Measurements from ENCODE around the gene LNX1.
A peak's percentile ranks its signal among the peaks of the same experiment; 100 is the strongest.

Gene LNX1

DNA sequence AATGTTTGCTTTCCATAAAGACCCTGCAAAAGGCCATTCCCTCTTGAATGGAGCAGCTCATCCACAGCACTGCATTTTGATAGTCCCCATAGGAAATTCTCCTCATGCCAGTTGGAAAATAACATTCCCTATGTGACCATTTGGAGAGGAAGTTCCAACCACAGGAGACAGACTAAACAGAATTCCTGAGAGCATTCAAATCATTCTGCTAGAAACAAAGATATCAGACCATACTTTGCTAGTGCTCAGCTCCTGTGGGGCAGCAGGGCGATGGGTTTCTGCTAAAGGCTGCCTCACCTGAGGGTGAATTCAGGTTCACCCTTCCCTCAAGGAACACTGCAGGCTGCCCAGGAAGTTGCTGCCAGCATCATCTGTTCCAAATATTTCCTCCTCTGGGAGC, 58.8 kb downstream of the LNX1 start:
- DNase-seq, result peak; percentile 87

DNA sequence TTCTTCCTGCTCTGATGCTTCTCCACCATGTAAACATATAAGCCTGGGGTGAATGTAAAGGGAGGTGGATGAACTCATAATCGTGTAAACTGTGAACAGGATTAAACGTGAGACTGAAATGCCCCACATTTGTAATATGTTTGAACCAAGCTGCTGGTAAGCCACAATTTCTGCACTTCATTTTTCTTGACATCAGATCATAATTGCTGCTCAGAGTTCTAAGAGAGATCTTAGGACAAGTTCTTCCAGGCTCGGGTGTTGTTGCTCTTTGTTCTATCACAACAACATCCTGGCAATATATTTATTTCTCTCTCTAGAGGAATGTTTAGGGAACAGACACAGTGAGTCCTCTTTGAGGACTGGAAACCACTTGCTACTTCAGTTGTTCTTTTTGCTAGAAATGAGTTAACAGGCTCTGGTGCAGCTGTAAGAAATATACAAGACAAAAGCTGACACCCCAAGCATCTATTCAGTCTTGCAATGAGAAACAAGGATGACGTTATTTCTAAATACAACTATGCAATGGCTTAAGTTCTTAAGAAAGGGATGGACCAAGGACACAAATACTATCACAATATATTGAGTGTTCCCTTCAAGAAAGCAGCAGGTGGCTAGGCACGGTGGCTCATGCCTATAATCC, 59.6 kb downstream of the LNX1 start:
- DNase-seq, result no peak

DNA sequence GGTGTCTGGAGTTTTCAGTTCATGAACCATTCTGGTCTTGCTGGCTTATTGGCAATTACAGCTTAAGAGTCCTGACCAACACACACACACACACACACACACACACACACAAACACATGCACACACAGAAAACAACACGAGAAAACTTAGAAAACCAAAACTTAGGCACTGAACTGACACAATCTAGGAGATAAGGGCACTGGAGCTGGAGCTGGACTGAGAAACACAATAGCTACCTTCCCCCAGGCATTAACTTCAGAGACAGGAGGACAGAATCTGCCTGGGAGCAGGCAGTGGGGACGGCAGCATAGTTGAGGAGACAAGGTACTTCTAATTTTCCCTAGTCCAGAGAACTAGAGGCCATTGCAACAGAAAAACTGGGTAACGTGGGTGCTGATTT, 62.3 kb downstream of the LNX1 start:
- DNase-seq, result no peak

- DNase-seq, result no peak
These were observed 63.4 kb downstream of the LNX1 start for GRCh38 chr4:53527930-53528329.

DNA sequence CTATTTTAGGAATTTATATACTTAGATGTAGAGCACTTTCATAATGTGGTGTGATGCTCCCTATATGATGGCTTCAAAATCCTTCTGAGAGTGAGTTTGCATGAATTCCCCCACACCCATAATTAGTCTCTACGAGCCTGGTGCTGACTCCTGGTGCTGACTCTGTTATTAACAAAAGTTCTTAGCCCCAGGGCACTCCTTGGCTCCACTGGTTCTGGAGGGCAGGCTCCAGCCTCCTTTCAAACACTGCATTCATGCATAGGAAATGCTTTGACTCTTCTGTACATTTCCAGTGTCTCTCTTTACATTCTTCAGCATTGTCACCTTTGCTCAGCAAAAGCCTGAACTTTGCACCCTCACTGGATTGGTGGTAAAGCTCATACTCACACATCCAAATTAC, 64.0 kb downstream of the LNX1 start:
- DNase-seq, result no peak

DNA sequence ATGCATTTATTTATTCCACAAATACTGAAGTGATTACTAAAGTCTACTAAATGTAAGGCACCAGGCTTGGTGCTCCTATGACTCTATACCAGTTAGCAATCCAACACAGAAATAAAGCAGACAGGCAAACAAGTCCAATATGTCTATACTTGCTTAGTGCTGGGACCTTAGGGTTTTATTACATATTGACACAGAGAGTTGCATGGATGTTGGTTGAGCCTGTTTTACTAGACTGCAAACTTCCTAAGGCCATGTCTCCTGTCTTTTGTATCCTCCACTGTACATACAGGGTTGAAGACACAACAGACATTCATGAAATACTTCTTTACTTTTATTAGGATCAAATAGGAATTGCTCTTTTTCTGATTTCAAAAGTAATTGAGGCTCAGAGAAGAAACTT, 69.0 kb downstream of the LNX1 start:
- DNase-seq, result no peak

DNA sequence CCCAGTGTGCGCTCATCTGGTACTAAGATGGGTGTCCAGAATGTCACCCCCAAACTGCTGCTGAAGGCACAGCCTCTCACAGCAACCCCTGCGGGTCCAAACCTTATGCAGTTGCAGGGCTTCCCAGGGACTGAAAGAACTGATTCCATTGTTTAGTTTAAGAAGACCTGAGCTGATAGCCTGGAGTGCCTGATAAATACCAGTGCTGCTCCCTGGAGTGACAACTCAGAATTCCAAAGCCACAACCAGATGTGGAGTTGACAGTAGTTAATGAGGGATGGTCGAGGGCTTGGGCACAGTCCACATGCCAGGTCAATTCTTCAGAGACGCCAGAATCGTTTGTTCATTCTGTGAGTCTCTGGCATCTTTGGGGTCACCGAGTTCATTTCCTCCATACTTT, 71.2 kb downstream of the LNX1 start:
- no peak for DNase-seq

DNA sequence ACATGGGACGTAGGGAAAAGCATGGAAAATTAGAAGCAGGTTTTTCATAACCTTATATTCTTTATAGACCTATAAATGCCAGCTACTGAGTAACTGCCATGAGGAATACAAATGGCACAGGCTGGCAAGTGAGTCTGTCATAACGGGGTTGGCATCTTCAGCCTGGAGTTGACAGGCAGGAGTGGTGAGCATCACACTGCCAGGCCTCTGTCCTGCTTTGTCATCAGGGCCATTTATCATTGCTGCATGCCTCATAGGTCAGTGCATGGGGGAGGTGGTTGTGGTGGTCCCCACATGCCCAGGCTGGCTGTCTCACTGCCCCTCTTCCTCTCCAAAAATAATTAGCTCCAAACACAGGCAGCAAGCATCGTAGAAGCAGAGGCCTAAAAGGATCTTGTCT, 72.5 kb downstream of the LNX1 start:
- DNase-seq, result no peak

DNA sequence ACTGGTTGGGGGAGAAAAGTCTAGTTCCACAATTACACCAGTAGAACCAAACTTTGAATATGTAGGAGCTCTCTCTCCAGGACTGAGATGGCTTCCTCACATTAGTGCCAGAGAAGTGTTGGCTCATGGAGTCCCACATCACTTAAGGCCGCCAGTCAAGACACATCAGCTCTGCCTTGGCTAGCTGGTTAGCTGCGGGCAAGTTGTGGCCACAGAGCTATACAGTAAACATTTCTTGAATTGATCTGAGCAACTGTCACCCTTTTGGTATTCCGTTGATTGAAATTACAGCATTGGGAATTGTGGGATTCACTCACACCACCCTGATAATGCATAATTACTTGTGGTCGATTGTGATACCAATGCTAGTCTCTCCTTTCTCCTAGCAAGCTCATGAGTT, 76.2 kb downstream of the LNX1 start:
- DNase-seq, result no peak

DNA sequence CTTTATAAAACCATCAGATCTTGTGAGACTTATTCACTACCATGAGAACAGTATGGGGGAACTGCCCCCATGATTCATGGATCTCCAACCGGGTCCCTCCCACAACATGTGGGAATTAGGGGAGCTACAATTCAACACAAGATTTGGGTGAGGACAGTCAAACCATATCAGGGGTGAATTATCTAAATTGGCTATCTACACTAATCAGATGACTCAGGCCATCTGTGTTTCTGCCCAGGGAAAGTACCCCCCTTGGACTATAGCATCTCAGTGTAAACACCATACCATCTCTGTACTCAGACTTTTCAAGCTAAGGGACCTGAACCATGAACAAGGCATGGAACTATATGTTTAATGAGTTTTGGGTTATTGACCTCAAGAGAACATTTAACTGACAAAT, 76.8 kb downstream of the LNX1 start:
- no peak for DNase-seq

- no peak for DNase-seq
These were observed 78.7 kb downstream of the LNX1 start for GRCh38 chr4:53512608-53513007.

- DNase-seq, result no peak
These were observed 80.3 kb downstream of the LNX1 start for GRCh38 chr4:53511014-53511413.

DNA sequence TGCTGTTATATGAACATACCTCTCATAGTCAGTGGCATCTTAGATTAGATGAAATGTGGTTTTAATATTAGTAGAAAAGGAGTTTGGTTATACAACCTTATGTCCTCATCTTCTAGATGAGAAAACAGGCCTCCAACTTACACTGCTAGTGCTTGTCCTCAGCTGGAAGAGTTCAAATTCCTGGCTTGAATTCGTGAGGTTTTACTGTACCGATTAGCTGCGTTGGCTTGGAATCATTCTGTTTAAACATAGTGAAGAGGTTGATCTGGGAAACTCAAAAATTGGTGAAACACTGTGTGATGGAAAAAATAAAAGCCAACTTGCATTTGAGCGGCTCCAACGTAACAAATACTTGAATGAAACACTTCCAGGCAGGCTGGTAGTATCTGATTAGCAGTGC, 81.0 kb downstream of the LNX1 start:
- no peak for DNase-seq

- peak; percentile 89 for DNase-seq
These were observed 82.8 kb downstream of the LNX1 start for GRCh38 chr4:53508446-53508845.

DNA sequence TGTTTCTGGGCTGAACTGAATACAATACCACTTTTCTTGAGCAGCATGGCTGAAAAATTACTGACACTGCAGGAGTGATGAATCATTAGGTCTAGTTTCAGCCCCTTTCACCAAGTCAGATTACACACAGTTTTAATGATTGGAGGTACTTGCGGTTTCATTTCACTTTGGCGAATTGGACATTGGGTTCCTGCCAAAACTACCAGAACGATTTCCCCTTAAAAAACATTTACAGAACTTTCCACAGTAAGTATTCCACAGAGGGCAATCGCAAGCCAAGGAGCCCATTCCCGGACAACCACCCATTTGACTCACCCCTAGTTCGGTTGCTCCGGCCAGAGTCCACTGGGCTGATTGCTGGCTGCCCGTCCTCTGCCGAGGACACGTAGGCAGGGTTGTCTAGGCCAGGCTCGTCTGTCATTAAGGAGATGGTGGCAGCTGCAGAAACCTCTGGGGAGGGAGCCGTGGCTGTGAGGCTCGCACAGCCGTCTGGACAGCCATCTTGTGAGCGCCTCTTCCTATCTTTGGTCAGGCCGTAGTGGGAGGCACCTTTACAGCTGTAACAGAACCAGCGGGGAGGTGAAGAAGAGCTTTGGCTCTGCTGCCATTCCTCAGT, 83.5 kb downstream of the LNX1 start:
- DNase-seq, result peak; percentile 59

GRCh38 chr4:53507058-53507457, 84.2 kb downstream of the LNX1 start:
- DNase-seq, result no peak

DNA sequence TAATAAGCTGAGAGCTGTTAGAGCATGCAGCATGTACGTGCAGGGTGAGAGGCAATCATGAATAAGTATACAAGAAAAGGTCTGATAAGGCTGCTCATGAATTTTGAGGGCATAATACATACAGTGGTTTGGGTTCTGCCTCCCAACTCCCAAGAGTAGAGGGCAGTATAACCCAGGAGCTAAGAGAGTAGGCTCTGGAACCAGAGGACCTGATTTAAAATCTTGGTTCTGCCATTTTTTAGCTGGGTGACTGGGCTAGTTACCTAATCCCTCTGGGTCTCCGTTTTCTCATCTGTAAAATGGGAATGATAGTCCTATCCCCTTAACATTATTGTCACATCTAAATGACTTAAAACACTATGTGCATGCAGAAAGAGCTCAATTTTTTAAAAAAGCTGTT, 85.3 kb downstream of the LNX1 start:
- no peak for DNase-seq

GRCh38 chr4:53502094-53502493, 89.2 kb downstream of the LNX1 start:
- DNase-seq, result no peak

GRCh38 chr4:53501561-53501960, 89.7 kb downstream of the LNX1 start:
- no peak for DNase-seq

- no peak for DNase-seq
These were observed 90.7 kb downstream of the LNX1 start for GRCh38 chr4:53500546-53500945.

GRCh38 chr4:53499791-53500190, 91.5 kb downstream of the LNX1 start:
- no peak for DNase-seq

- DNase-seq, result no peak
These were observed 92.6 kb downstream of the LNX1 start for GRCh38 chr4:53498706-53499105.

DNA sequence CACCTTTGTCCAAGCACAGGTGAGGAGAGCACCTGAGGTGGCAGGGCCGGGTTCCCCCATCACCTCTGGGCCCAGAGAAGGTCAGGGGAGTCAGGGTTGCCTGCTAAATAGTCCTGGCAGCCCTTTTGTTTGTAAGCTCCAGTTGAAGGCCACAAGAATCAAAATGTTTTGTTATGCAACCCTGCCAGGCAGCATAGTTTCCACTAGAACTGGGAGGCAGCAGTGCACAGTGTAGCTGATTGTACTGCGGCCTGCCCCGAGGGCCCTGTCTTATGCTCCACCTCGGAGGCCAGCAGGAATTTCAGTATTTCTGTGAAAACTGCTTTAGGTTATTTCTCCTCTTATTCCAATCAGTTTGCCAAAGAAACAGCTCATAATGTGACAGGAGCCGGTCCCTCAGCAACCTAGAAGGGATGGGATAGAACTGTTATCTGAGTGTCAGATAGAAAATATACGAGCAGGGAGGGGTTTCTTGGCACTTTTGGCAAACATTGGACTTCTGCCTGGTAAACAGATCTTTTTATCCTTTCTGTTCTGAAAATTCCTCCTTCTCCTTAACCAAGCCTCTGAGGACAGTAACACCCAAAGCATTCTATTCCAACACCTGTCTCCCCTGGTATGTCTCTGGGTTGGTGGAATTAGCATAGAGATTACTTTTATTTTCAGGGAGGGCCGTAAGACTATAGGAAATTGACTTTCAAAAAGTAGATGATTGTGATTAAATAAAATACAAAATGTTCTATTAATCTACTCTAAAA, 93.6 kb downstream of the LNX1 start:
- peak; percentile 65 for DNase-seq

DNA sequence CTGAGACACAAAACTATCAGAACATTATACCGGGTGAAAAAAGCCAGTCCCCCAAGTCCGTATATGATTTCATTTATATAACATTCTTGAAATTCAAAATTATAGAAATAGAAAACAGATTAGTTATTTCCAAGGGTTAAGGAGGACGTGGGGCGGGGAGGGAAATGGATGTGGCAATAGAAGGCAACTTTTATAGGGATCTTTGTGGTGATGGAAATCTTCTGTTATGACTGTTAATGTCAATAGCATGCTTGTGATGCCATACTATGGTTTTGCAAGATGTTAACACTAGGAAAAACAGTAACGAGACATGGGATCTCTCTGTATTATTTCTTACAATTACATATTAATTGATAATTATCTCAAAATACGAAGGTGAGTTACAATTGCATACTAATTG, 96.4 kb downstream of the LNX1 start:
- DNase-seq, result no peak
